Measurements from ENCODE around the gene HHLA2. TPM values are rescaled to one million over a fixed set of nuclear protein-coding genes. Genes with fewer than 3 reads are reported as not detected.

Gene HHLA2
- total and polyA plus RNA-seq, 8 donors: 0.23 to 2.8 (median 0.95) TPM

DNA sequence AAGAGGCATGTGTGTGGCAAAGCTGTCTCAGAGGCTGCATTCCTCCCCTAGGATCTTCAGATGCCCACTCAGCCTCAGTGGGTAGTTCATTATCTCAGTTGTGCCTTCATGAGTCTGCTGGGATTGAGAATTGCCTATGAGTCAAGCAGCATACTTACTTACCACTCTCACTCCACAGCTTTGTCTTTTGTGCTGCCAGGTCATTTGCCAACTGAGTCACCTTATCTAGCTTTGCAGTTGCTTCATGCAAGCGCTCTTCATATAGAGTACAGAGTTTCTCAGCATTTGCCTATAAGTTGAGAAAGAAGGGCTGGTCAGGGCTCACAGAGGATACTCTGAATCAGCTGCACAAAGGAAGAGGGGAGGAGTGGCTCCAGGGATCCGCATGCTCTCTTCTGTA, 124.6 kb downstream of the HHLA2 start:
- TF ChIP-seq, protein P1, sequence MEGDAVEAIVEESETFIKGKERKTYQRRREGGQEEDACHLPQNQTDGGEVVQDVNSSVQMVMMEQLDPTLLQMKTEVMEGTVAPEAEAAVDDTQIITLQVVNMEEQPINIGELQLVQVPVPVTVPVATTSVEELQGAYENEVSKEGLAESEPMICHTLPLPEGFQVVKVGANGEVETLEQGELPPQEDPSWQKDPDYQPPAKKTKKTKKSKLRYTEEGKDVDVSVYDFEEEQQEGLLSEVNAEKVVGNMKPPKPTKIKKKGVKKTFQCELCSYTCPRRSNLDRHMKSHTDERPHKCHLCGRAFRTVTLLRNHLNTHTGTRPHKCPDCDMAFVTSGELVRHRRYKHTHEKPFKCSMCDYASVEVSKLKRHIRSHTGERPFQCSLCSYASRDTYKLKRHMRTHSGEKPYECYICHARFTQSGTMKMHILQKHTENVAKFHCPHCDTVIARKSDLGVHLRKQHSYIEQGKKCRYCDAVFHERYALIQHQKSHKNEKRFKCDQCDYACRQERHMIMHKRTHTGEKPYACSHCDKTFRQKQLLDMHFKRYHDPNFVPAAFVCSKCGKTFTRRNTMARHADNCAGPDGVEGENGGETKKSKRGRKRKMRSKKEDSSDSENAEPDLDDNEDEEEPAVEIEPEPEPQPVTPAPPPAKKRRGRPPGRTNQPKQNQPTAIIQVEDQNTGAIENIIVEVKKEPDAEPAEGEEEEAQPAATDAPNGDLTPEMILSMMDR (IDR thresholded peaks at IDR 0.05): no peak
- no peaks in the 10 kb centered on the region for H3K27me3 ChIP-seq
- H3K9me3 ChIP-seq: no peaks in the 10 kb centered on the region
- no peaks in the 10 kb centered on the region for H3K36me3 ChIP-seq
- H3K4me1 ChIP-seq: no peaks in the 10 kb centered on the region
- FAIRE-seq (no peak), ATAC-seq (no peak), DNase-seq (no peak)
- 97 to 100% methylated on average over 2 of the region's 2 CpGs for WGBS, 2 donors
- intact Hi-C loops (cut with DNase I): no loop called here
- H3K27ac ChIP-seq: no peak overlapping the region
- H3K4me3 ChIP-seq: no peak overlapping the region

Other genes with a start within 250 kb of the HHLA2 start
- 100 to 1,000 TPM in 1 of 6 donors, 10 to 100 TPM in 5; 14.8 to 107 (median 24.5) TPM for gene CD47, start 205.5 kb upstream of the HHLA2 start, total RNA-seq
- gene CD47, start 205.5 kb upstream of the HHLA2 start, polyA plus RNA-seq: 10 to 100 TPM; 26.6 to 30.1 TPM
- 10 to 100 TPM; 25.5 to 40.2 (median 30.3) TPM for gene IFT57, start 74.1 kb upstream of the HHLA2 start, total RNA-seq
- 10 to 100 TPM; 10.4 to 32.9 TPM for gene IFT57, start 74.1 kb upstream of the HHLA2 start, polyA plus RNA-seq
- under 1 TPM in 4 of 6 donors, not detected in 2; 0.03 to 0.19 (median 0.12) TPM for gene MYH15, start 214.0 kb downstream of the HHLA2 start, total RNA-seq
- gene MYH15, start 214.0 kb downstream of the HHLA2 start, polyA plus RNA-seq: under 1 TPM in 1 of 2 donors, not detected in 1; 0.05 TPM